Stimulated activated CD4-positive, alpha-beta T cell treated with anti-CD3 and anti-CD28 coated beads, Interleukin-2, amount 100 ng/mL, for 4 hours (primary cell): Measurements from ENCODE around the gene ZFHX3.
"Not testable (repeated sequence)": the region's sequence is repeated elsewhere in the genome, so short reads cannot be mapped to it uniquely, and the experiment has no call there.

Experiments used
- DNase-seq: peaks from one replicate; pipeline ENCODE4 v3.0.0-alpha.2; 2020; ENCODE audit warnings: low read depth

ZFHX3 gene

GRCh38 chr16:73047536-73048291 is at the start of gene ZFHX3:
ZFHX3 (minus strand) TSS chr16:73048128; CDS start chr16:72960145, 87,983 bp downstream.
- no peak for DNase-seq

GRCh38 chr16:73096510-73096909 is 48.6 kb upstream of the ZFHX3 start:
- DNase-seq: no peak

GRCh38 chr16:73095885-73096421 is 48.0 kb upstream of the ZFHX3 start:
- DNase-seq: no peak

- DNase-seq: no peak
These were observed 47.4 kb upstream of the ZFHX3 start for GRCh38 chr16:73095142-73095820.

- DNase-seq: no peak
These were observed 46.4 kb upstream of the ZFHX3 start for GRCh38 chr16:73094371-73094770.

GRCh38 chr16:73093146-73094144 is 45.5 kb upstream of the ZFHX3 start:
- DNase-seq: no peak

- DNase-seq: no peak
These were observed 44.4 kb upstream of the ZFHX3 start for GRCh38 chr16:73092236-73092781.

- DNase-seq: no peak
These were observed 43.2 kb upstream of the ZFHX3 start for GRCh38 chr16:73091174-73091573.

GRCh38 chr16:73089420-73089819 is 41.5 kb upstream of the ZFHX3 start:
- no peak for DNase-seq

GRCh38 chr16:73086108-73086507 is 38.2 kb upstream of the ZFHX3 start:
- DNase-seq: no peak

GRCh38 chr16:73083271-73083670 is 35.3 kb upstream of the ZFHX3 start:
- DNase-seq: no peak

GRCh38 chr16:73082634-73083051 is 34.7 kb upstream of the ZFHX3 start:
- not testable (repeated sequence) for DNase-seq

- DNase-seq: no peak
These were observed 33.0 kb upstream of the ZFHX3 start for GRCh38 chr16:73080931-73081330.

GRCh38 chr16:73076324-73076810 is 28.4 kb upstream of the ZFHX3 start:
- DNase-seq: no peak

- no peak for DNase-seq
These were observed 26.5 kb upstream of the ZFHX3 start for GRCh38 chr16:73074382-73074781.

- not testable (repeated sequence) for DNase-seq
These were observed 24.1 kb upstream of the ZFHX3 start for GRCh38 chr16:73072051-73072450.

GRCh38 chr16:73071131-73071940 is 23.4 kb upstream of the ZFHX3 start:
- no peak for DNase-seq

GRCh38 chr16:73069581-73070262 is 21.8 kb upstream of the ZFHX3 start:
- no peak for DNase-seq

- DNase-seq: no peak
These were observed 20.8 kb upstream of the ZFHX3 start for GRCh38 chr16:73068541-73069401.
